HL-60 (cell line): ENCODE measurements around the gene ENTPD6.

Experiments used
- DNase-seq, 2 experiments: peaks; one replicate each; pipeline ENCODE4 v3.0.0-alpha.2; 2010 to 2020; ENCODE audit warnings: low read depth in 1 of 2, low spot score in 1 of 2
- H3K27ac ChIP-seq: fragments of 250-450 bp; sonication (Bioruptor Pico); replicated peaks from 2 replicates; pipeline ENCODE4 v1.5.1; 2020; ENCODE audit warnings: mild to moderate bottlenecking, moderate library complexity
- H3K27me3 ChIP-seq: fragments of 250-450 bp; sonication (Bioruptor Pico); 2 replicates; pipeline ENCODE4 v1.5.1; 2021; ENCODE audit warnings: mild to moderate bottlenecking, moderate library complexity; ENCODE audit not compliant: insufficient read depth, poor library complexity, severe bottlenecking
- H3K4me3 ChIP-seq: replicated peaks from 2 replicates; pipeline ENCODE4 v1.5.1; 2011; ENCODE audit warnings: mild to moderate bottlenecking, control low read depth, low read length; ENCODE audit not compliant: insufficient read depth
- CTCF ChIP-seq: IDR thresholded peaks from one replicate; pipeline ENCODE4 v1.5.1; 2011; ENCODE audit warnings: low read length, control low read depth, inconsistent platforms; ENCODE audit not compliant: insufficient read depth
- GABPA ChIP-seq: IDR thresholded peaks from 2 replicates; pipeline ENCODE4 v1.6.1; 2012; ENCODE audit warnings: low read depth
- POLR2AphosphoS5 ChIP-seq: IDR thresholded peaks from 2 replicates; pipeline ENCODE4 v1.6.1; 2012; ENCODE audit warnings: low read depth
- REST ChIP-seq: IDR thresholded peaks from 2 replicates; pipeline ENCODE4 v1.6.1; 2012; ENCODE audit warnings: low read depth; ENCODE audit not compliant: insufficient replicate concordance
- SPI1 ChIP-seq: IDR thresholded peaks from 2 replicates; pipeline ENCODE4 v1.6.1; 2012; ENCODE audit warnings: low read depth, mild to moderate bottlenecking, borderline replicate concordance

Gene ENTPD6

GRCh38 chr20:25214819-25215218 lies 19.3 kb downstream of the ENTPD6 start:
- Histone ChIP-seq H3K4me3 (no peak overlapping the region), H3K27me3 (no peaks in the 10 kb centered on the region), H3K27ac (no peak overlapping the region)
- TF ChIP-seq REST: no peak
- no peak for TF ChIP-seq SPI1
- TF ChIP-seq CTCF: no peak
- TF ChIP-seq GABPA: no peak
- TF ChIP-seq POLR2AphosphoS5: no peak
- no peak for DNase-seq

GRCh38 chr20:25215521-25215920 lies 20.0 kb downstream of the ENTPD6 start:
- no peak overlapping the region for H3K27ac ChIP-seq
- TF ChIP-seq SPI1 (no peak), GABPA (no peak), CTCF (no peak), REST (no peak), POLR2AphosphoS5 (no peak)
- no peak overlapping the region for H3K4me3 ChIP-seq
- H3K27me3 ChIP-seq: no peaks in the 10 kb centered on the region
- DNase-seq: no peak

- H3K4me3 ChIP-seq: no peak overlapping the region
- TF ChIP-seq GABPA (no peak), POLR2AphosphoS5 (no peak), SPI1 (no peak), REST (no peak), CTCF (no peak)
- H3K27ac ChIP-seq: no peak overlapping the region
- no peak for DNase-seq
- no peaks in the 10 kb centered on the region for H3K27me3 ChIP-seq
Observed at GRCh38 chr20:25216199-25216945, 20.9 kb downstream of the ENTPD6 start.
